ENCODE results near the gene ZNF692.

DNA sequence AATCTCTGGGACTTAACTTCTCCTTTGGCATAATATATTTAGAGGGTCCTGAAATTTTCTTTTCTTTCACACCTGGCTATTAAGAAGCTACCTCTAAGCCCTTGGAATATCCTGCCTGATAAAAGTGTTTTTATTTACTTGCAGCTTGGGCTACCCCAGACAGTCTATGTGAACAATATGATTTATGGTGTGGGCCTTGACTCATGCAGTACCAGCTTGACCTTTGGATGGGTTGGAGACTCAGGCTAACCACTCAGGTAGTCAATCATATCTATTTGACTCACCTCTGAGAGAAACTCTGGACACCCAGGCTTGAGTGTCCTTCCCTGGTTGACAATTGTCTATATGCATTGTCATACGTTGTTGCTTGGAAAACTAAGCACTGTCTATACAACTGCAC is 33.7 kb upstream of the ZNF692 start:
- TF ChIP-seq GATA3 (IDR thresholded peaks at IDR 0.05; ENCODE audit: low read depth, low read length): no peak
- no peak for TF ChIP-seq GATA2 (IDR thresholded peaks at IDR 0.05; ENCODE audit: low read depth, low read length)

All from SH-SY5Y (cell line).